NOMO-1 (cell line): ENCODE measurements around the gene LPGAT1.
"Not testable (repeated sequence)": the region's sequence is repeated elsewhere in the genome, so short reads cannot be mapped to it uniquely, and the experiment has no call there.

Experiments
- DNase-seq, 2 experiments: peaks; one replicate each; lab custom pipeline; 2025; ENCODE audit not compliant: unreplicated experiment in 2 of 2; lab: John Stamatoyannopoulos, UW

Gene LPGAT1

DNA sequence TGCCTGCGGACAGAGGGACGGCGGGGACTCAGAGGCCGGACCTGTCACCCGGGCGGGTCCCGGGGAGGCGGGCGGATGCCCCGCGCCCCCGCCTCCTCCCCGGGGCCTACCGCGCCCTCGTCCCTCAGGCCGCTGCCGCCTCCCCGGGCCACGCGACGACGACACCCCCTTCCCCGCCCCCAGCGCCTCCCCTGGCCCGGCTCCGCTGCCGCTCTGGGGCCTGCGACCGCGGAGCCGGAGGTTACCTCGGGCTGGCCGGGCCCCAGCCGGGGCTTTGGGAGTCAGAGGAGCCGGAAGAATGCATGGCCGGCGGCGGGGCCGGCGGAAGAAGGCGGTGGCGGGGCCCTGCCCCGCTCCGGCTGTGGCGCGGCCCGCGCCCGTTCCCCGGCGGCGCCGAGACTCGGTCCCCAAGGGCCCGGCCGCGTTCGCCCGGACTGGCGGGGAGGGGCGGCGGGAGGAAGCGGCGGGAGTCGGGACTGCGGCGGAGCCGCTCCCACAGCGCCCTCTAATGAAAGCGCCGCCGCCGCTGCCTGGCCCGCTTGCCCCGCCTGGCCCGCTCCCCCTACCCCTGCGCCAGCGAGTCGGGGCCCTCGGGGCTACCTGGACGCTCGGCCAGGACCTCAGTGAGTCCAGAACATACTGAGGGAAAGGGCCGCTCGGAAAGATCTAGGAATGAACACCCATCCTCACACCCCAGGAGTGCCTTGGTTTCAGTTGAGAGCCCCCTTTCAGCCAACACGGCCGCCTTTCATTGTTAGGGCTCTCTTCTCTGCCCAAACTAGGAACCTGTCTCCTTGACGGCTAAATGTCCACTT is at the start of gene LPGAT1:
Gene LPGAT1 (minus strand): TSS at position 436 of the 815 bp plus-strand sequence. CDS start 1,467 bp downstream, outside the sequence.
- DNase-seq: peak; percentile 66 to 69

- no peak for DNase-seq
Observed at GRCh38 chr1:211879475-211879874, 48.9 kb upstream of the LPGAT1 start.

DNA sequence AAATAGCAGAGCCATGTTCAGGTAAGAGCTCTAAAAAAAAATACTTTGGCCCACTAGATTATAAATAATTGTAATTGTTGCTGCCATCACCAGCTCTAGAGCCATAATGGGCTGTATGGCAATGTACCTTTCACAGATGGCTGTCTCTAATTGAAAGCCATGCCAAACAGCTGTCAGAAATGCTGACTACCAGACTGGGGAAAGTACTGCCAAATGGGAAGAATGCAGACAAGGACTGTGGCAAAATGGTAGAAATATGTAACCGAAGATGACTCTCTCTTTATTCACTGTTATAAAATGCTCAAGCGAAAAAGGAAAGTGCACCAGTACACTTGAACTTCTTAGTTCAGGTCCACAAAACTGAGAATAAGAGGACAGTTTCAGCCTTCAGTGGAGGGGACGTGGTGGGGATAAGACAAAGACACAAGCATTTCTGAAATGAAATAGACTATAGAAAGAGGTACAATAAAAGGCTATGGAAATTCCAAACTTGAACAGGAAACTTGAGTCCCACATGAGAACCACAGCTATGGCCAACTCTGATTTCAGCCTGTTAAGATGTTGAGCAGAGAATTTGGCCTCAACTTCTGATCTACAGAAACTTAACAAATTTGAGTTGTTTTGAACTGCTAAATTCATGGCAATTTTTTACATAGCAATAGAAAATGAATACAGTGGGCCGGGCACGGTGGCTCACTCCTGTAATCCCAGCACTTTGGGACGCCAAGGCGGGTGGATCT is 46.5 kb upstream of the LPGAT1 start:
- no peak for DNase-seq

DNA sequence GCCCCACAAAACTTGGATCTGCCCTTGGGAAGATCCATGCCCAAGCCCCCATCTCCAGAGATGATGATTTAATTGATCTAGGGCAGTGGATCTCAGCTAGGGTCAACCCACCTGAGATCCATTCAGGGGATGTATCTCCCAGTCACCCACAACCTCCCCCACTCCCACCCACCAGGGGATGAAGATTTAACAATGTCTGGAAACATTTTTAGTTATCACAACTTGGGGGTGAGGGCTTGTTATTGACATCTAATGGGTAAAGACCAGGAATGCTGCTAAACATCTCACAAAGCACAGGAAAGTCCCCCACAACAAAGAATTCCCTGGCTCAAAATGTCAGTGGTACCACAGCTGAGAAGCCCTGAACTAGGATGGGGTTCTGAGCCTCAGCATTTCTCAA is 45.0 kb upstream of the LPGAT1 start:
- DNase-seq: no peak

GRCh38 chr1:211874521-211875347 is 44.2 kb upstream of the LPGAT1 start:
- DNase-seq: no peak

- DNase-seq: not testable (repeated sequence)
Observed at GRCh38 chr1:211873731-211874130, 43.2 kb upstream of the LPGAT1 start.

DNA sequence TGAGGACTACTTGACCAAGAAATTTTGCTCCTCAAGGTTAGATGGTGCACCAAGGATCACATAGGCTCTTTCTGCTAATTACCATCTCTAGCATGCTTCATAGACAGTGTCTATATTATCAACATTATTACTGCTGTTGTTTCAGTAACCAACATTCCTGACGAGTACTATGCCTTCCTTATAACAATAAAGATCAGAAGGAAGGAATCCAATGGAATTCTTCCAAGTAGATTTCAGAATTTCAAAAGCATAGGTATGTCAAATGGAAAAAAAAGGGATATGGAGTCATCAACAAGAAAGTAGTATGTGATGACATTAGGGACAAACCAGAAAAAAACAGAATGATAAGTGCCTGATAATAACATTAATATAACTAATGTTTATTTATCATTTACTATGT is 39.6 kb upstream of the LPGAT1 start:
- no peak for DNase-seq

GRCh38 chr1:211865180-211865579 is 34.6 kb upstream of the LPGAT1 start:
- no peak for DNase-seq

GRCh38 chr1:211859405-211859804 is 28.8 kb upstream of the LPGAT1 start:
- no peak for DNase-seq

DNA sequence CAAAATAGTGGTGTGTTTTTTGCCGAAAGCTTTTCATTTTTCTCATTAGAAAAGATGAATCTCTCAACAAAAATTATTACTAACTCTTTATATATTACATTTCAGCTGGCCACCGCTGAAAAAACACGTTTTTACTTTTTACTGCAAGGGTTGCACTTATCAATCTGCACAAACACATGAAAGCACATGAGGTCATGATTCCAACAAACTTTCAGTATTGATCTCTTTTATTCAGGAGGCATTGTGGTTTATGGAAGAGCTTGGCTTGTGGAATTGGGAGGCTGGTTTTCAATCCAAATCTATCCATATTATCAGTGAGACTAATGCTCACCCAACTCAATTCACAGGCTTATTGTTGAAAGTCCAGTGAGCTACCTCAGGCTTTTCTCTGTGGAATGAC is 20.6 kb upstream of the LPGAT1 start:
- no peak for DNase-seq

DNA sequence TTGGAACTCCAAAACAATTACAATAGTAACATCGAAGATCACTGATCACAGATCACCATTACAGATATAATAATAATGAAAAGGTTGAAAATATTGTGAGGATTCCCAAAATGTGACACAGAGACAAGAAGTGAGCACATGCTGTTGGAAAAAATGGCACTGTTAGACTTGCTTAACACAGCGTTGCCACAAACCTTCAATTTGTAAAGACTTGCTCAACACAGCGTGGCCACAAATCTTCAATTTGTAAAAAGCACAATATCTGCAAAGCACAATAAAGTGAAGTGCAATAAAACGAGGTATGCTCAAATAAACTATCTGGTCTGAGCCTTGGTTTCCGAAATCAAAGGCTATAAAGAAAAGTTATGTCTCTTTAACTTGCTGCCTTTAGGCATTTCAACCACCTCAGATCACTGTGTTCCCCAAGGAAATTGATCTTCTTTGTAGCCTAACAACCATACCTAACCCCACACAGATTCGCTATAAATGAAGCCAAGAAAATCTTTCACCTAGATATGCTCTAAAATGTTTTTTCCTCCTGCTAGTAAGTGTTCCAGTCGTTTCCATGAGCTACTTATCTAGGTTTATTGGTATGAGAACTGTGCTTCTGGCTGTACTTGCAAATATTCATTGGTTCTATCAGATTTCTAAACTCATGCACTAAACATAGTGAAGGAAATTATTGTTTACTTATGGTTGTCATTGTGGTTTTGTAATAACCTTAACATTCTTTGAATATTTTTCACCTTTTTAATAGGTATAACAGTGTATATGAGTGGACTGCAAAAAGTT is 13.1 kb upstream of the LPGAT1 start:
- DNase-seq: peak; percentile 4 to 53

GRCh38 chr1:211843018-211843417 is 12.5 kb upstream of the LPGAT1 start:
- DNase-seq: peak in 1 of 2 experiments; percentile 4

DNA sequence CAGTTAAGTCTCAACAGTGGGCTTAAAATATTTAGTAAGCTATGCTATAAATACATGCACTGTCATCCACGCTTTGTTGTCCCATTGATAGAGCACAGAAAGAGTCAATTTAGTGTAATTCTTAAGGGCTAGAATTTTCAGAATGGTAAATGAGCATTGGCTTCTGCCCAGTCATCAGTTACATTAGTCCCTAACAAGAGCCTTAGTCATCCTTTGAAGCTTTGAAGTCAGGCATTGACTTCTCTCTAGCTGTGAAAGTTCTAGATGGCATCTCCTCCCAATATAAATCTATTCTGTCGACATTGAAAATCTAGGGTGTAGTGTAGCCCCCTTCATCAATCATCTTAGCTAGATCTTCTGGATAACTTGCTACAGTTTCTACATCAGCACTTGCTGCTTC is 12.0 kb upstream of the LPGAT1 start:
- DNase-seq: no peak

GRCh38 chr1:211839106-211839505 is 8.5 kb upstream of the LPGAT1 start:
- DNase-seq: no peak

- DNase-seq: peak; percentile 11 to 36
Observed at GRCh38 chr1:211833174-211833820, 2.7 kb upstream of the LPGAT1 start.

DNA sequence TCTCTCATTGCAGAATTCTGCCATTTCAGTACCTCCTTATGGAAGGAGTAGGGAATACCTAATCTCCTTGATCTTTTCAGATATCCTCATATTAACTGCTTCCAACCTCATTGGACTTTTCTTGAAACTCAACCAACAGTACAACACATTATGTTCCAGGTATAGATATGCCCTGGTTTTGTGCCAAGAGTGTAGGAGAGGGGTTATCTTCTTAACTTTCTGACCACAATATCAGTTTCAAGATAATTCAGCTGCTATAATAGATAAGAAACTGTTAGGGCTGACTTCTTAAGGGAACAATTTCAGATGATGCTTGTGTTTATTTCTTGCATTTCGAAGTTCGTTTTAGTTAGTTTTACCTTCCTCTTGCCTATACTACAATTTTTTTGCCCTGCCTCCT is 2.1 kb upstream of the LPGAT1 start:
- DNase-seq: no peak

DNA sequence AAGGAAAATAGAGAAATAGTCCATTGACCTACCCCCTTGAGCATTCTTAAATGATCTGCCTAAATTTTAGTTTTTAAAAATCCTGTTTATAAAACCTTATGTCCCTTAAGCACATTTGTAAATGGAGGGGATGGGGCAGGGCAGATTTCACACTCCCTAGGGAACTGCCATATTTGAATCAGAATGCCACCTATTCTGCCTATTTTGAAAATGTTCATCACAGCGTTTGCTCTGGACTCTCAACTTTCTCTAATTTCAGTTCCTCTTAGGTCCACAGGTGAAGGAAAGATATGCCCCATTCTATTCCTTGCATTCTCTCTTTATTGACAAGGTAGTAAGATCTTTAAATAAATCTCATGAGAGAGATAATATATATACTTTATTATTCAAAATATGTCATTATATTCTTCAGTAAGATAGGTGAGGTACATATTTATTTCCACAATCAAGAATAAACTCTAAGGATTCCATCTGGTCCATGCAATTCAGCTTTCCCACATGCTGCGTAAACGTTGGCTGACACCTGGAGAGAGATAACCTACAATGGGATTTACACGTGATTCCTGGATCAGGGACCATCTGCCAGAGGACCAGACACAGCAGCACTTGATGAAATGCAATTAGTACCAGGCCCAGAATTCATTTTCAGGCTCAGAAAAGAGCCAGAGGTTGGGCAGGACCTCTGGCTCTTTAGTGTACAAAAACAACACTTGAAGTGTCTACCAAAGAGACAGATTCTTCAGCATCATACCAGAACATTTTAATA is 1.2 kb upstream of the LPGAT1 start:
- no peak for DNase-seq

- no peak for DNase-seq
Observed at GRCh38 chr1:211830055-211830327, 572 bp downstream of the LPGAT1 start.

DNA sequence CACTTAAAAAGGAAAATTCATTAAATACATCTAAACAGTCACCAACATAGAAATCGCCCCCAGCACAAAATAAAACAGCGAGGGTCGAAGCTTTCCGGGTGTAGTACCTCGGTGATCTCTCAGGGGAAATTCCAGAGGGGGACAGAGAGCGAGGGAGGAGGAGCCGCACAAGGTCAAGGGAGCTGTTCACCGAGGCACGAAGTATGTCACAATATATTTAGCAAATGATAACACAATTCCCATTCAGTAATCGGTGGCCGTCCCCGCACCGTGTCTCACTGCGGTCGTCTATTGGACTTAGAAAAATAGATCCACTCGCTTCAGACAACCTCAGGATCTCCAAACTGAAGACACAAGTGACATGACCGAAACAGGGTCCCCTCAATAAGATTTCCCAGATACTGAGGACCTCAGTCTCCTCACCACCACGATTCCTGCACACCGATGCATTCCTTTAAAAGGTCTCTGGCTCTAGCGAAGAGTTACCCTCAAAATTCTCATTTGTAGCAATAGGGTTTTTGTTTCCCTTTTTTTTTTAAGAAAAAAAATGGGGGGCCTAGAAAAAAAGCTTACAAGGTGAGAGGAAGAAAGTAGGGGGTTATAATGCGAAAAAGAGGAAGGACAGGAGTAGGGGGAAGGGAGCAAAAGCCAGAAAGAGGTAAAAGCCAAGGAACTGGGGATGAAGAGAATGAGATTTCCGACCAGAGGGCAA is 1.1 kb downstream of the LPGAT1 start:
- peak; percentile 41 to 42 for DNase-seq
